ENCODE results near the gene SLC31A1.

DNA sequence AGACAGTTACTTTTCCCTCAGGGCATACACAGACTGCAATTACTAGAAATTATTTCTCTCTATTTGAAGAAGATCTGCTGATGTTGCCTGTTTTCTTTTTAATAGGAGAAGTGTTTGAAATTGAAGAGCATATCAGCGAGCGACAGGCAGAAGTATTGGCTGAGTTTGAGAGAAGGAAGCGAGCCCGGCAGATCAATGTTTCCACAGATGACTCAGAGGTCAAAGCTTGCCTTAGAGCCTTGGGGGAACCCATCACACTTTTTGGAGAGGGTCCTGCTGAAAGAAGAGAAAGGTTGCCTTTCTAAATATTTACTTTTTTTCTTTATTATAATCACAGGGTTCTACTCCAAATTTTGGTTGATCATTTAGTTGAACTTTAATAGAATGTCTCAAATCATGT is 57.5 kb downstream of the SLC31A1 start:
- TF ChIP-seq POLR2A (IDR thresholded peaks at IDR 0.05): no peak
- TF ChIP-seq, protein P1, sequence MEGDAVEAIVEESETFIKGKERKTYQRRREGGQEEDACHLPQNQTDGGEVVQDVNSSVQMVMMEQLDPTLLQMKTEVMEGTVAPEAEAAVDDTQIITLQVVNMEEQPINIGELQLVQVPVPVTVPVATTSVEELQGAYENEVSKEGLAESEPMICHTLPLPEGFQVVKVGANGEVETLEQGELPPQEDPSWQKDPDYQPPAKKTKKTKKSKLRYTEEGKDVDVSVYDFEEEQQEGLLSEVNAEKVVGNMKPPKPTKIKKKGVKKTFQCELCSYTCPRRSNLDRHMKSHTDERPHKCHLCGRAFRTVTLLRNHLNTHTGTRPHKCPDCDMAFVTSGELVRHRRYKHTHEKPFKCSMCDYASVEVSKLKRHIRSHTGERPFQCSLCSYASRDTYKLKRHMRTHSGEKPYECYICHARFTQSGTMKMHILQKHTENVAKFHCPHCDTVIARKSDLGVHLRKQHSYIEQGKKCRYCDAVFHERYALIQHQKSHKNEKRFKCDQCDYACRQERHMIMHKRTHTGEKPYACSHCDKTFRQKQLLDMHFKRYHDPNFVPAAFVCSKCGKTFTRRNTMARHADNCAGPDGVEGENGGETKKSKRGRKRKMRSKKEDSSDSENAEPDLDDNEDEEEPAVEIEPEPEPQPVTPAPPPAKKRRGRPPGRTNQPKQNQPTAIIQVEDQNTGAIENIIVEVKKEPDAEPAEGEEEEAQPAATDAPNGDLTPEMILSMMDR (IDR thresholded peaks at IDR 0.05): no peak

All from testis (tissue), 2 donors.